Testis (tissue), 3 donors: Measurements from ENCODE around the gene ATXN7. TPM values are rescaled to one million over a fixed set of nuclear protein-coding genes. Genes with fewer than 3 reads are reported as not detected.

ENCODE experiments used
- DNase-seq: peaks from one replicate; pipeline ENCODE4 v3.0.0-alpha.2; 2019
- H3K27ac ChIP-seq, 2 donors: fragments of 200-600 bp; sonication (generic); one replicate each; pipeline ENCODE4 v1.5.1; 2019
- H3K27me3 ChIP-seq: fragments of 200-600 bp; sonication (generic); one replicate; pipeline ENCODE4 v1.5.1; 2019
- H3K36me3 ChIP-seq: fragments of 200-600 bp; sonication (generic); one replicate; pipeline ENCODE4 v1.5.1; 2017; ENCODE audit warnings: low read depth; ENCODE audit errors: missing control alignments
- H3K4me1 ChIP-seq: fragments of 200-600 bp; sonication (generic); one replicate; pipeline ENCODE4 v1.5.1; 2019
- H3K4me3 ChIP-seq, 2 donors: fragments of 200-600 bp; sonication (generic); one replicate each; pipeline ENCODE4 v1.5.1; 2017 to 2019
- H3K9me3 ChIP-seq: fragments of 200-600 bp; sonication (generic); one replicate; pipeline ENCODE4 v1.5.1; 2017
- POLR2A ChIP-seq: fragments of 450-650 bp; IDR thresholded peaks from one replicate; pipeline ENCODE4 v1.6.1; 2017; ENCODE audit warnings: antibody characterized with exemption, mild to moderate bottlenecking, moderate library complexity
- WGBS, 2 donors: methylation state at CpG; one replicate each; pipeline ENCODE4 v1.1.5; 2018; 5-methylcytosine and 5-hydroxymethylcytosine counted together
- intact Hi-C: fragments of 100-400 bp; cut with DNase I; formaldehyde crosslinking; loops from one replicate; pipeline ENCODE4 v1.15.1; 2023; ENCODE audit warnings: low total_unique reads
- polyA plus RNA-seq: library from polyadenylated mRNA; stranded (reverse); fragments of 350-450 nt; fragmentation: Illumina TruSeq; extraction: RNeasy Lipid Tissue Mini Kit (QIAGEN cat#74804); gene quantifications from one replicate; pipeline ENCODE4 v1.2.3, GENCODE V29; 2014; ENCODE audit warnings: low read depth, low replicate concordance; ENCODE audit not compliant: insufficient read depth
- total RNA-seq, 2 donors: library from RNA; depleted of rRNA; stranded (reverse); fragments of >200 nt; gene quantifications; one replicate each; pipeline ENCODE4 v1.2.3, GENCODE V29; 2016
- TF ChIP-seq, protein P1 (sequence below), 3 experiments: fragments of 450-650 bp in 2 of 3; fragments of 200-600 bp in 1 of 3; sonication (generic) in 1 of 3; IDR thresholded peaks; one replicate each; pipeline ENCODE4 v1.5.1; 2016 to 2019; ENCODE audit warnings: antibody characterized with exemption in 3 of 3, mild to moderate bottlenecking in 2 of 3, moderate library complexity in 1 of 3

The ATXN7 gene
- total and polyA plus RNA-seq, 3 donors from 2014 or later: 30.9 to 47.6 (median 46.0) TPM

DNA sequence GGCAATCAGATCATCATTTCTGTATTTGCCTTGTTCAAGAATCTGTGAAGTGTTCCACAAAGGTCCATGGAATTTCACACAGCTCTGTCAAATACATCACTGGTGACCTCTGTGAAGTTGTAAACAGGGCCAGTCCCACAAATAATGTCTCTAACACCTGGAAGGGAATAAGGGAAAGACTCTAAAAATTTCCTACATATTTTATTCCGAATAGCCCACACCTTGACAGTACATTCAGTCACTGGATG lies 44.6 kb upstream of the ATXN7 start, which contains the start of gene C3orf49:
Gene C3orf49 (plus strand): TSS at position 149 of the 248 bp plus-strand sequence. CDS start 173 bp downstream, outside the sequence.
- H3K27me3 ChIP-seq: no peaks in the 10 kb centered on the region
- no peak for DNase-seq
- H3K4me1 ChIP-seq: peaks cover 4% of the 10 kb centered on the region
- no peaks in the 10 kb centered on the region for H3K9me3 ChIP-seq
- intact Hi-C loops: no loop called here
- H3K4me3 ChIP-seq: no peak within 1 kb of the TSS
- WGBS, 2 donors: 100% methylated on average over 1 of the region's 1 CpG
- no peak within 1 kb of the TSS for H3K27ac ChIP-seq
- H3K36me3 ChIP-seq: no peaks in the 10 kb centered on the region
- no peak for TF ChIP-seq POLR2A
- TF ChIP-seq, protein P1, sequence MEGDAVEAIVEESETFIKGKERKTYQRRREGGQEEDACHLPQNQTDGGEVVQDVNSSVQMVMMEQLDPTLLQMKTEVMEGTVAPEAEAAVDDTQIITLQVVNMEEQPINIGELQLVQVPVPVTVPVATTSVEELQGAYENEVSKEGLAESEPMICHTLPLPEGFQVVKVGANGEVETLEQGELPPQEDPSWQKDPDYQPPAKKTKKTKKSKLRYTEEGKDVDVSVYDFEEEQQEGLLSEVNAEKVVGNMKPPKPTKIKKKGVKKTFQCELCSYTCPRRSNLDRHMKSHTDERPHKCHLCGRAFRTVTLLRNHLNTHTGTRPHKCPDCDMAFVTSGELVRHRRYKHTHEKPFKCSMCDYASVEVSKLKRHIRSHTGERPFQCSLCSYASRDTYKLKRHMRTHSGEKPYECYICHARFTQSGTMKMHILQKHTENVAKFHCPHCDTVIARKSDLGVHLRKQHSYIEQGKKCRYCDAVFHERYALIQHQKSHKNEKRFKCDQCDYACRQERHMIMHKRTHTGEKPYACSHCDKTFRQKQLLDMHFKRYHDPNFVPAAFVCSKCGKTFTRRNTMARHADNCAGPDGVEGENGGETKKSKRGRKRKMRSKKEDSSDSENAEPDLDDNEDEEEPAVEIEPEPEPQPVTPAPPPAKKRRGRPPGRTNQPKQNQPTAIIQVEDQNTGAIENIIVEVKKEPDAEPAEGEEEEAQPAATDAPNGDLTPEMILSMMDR (IDR thresholded peaks at IDR 0.05): no peak

DNA sequence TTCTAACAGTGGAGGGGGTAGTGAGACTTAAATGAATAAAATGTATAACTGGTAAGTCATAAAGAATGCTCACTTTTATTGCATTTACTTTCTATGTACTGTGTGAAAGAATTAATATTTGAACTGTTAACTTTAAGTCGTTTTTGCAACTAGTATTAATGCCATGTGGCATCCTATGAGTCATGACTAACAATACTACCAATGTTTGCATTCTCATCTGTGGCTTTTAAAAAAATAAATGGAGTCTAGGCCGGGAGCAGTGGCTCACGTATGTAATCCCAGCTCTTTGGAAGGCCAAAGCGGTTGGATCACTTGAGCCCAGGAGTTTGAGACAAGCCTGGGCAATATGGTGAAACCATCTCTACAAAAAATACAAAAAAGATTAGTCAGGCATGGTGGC lies 39.4 kb upstream of the ATXN7 start:
- Histone ChIP-seq H3K27ac (no peak overlapping the region), H3K4me3 (no peak overlapping the region), H3K27me3 (no peaks in the 10 kb centered on the region), H3K36me3 (no peaks in the 10 kb centered on the region), H3K9me3 (no peaks in the 10 kb centered on the region), H3K4me1 (no peaks in the 10 kb centered on the region)
- TF ChIP-seq, protein P1 (IDR thresholded peaks at IDR 0.05): no peak
- no peak for TF ChIP-seq POLR2A
- 91 to 93% methylated on average over 4 of the region's 4 CpGs for WGBS, 2 donors
- no peak for DNase-seq
- intact Hi-C loops: no loop called here

DNA sequence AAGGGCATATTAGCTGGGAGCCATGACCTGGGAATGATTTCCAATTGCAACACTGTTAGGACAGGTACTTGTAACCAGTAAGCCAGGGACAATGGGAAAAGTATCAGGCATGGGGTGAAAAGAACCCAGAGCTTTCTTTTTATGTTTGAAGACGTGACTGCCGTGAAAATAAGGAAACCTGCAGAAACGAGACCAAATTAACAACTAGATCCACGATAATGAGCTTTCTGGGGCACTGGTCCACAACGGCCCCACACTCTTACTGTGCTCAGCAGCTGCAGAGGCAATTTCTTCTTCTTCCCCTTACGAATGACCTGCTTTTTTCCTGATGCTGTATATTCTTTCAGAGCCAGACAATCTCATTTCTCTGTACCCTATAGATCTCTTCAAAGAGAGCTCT lies 33.1 kb upstream of the ATXN7 start:
- Histone ChIP-seq H3K4me1 (no peaks in the 10 kb centered on the region), H3K36me3 (no peaks in the 10 kb centered on the region), H3K4me3 (no peak overlapping the region), H3K9me3 (no peaks in the 10 kb centered on the region), H3K27ac (no peak overlapping the region), H3K27me3 (no peaks in the 10 kb centered on the region)
- WGBS, 2 donors: 81 to 92% methylated on average over 6 of the region's 6 CpGs
- TF ChIP-seq, protein P1 (IDR thresholded peaks at IDR 0.05): no peak
- no peak for TF ChIP-seq POLR2A
- DNase-seq: no peak
- intact Hi-C loops: no loop called here

DNA sequence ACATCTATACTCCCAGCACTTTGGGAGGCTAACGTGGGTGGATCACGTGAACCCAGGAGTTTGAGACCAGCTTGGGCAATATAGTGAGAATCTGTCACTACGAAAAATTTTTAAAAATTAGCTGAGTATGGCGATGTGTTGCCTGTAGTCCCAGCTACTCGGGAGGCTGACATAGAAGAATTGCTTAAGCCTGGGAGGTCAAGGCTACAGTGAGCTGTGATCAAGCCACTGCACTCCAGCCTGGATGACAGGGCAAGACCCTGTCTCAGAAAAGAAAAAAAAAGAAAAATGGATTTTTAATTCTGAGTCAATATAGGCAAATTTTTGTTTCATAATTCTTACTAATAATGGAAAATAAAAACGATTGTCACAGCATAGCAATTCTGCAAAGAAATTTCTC lies 31.3 kb upstream of the ATXN7 start:
- no peaks in the 10 kb centered on the region for H3K27me3 ChIP-seq
- H3K4me3 ChIP-seq: no peak overlapping the region
- 83 to 87% methylated on average over 6 of the region's 6 CpGs for WGBS, 2 donors
- intact Hi-C loops: no loop called here
- TF ChIP-seq POLR2A: no peak
- TF ChIP-seq, protein P1 (IDR thresholded peaks at IDR 0.05): no peak
- H3K4me1 ChIP-seq: no peaks in the 10 kb centered on the region
- H3K27ac ChIP-seq: no peak overlapping the region
- H3K9me3 ChIP-seq: no peaks in the 10 kb centered on the region
- no peaks in the 10 kb centered on the region for H3K36me3 ChIP-seq
- no peak for DNase-seq

DNA sequence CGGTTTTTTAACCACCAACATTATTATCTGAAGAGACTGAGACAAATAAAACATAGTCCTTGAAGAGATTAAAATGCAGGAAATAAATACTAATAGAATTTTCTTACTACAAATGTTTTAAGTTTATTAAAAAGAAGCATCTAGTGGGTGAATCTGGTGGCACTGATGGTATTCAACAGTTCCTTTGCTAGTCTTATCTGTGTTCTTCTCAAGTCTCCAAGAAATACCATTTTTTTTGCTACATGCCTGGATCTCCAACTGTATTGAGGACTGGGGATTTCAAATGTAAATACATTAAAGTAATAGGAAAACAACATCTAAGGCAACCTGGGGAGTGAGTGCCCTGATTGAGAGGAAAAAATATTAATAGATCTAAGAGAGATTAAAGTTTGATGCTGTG lies 22.0 kb upstream of the ATXN7 start:
- Histone ChIP-seq H3K4me3 (no peak overlapping the region), H3K27ac (no peak overlapping the region), H3K4me1 (no peaks in the 10 kb centered on the region), H3K36me3 (no peaks in the 10 kb centered on the region), H3K9me3 (no peaks in the 10 kb centered on the region), H3K27me3 (no peaks in the 10 kb centered on the region)
- DNase-seq: no peak
- TF ChIP-seq POLR2A: no peak
- TF ChIP-seq, protein P1 (IDR thresholded peaks at IDR 0.05): no peak
- intact Hi-C loops: no loop called here
- 0 to 34% methylated on average over 1 of the region's 1 CpG for WGBS, 2 donors
